ENCODE data around the gene SRGAP2. TPM values are rescaled to one million over a fixed set of nuclear protein-coding genes. Genes with fewer than 3 reads are reported as not detected.
"Not testable (repeated sequence)": the region's sequence is repeated elsewhere in the genome, so short reads cannot be mapped to it uniquely, and the experiment has no call there.

Gene SRGAP2
- total RNA-seq, 1 experiment from 2014 or later: 36.5 TPM

GRCh38 chr1:206175459-206176113, 27.8 kb upstream of the SRGAP2 start:
- H3K23ac ChIP-seq (ENCODE audit: insufficient read length, low read depth, low read length); H3K79me1 ChIP-seq (ENCODE audit: insufficient read depth, low read depth, low read length, poor library complexity, severe bottlenecking); H2AK5ac ChIP-seq (ENCODE audit: insufficient read length, low read length); H2BK5ac ChIP-seq (ENCODE audit: insufficient read length, low read length); H4K91ac ChIP-seq (ENCODE audit: insufficient read length, low read depth, low read length); H3K27ac ChIP-seq (ENCODE audit: insufficient read length, low read depth, low read length); H3K4me3 Mint-ChIP-seq; H2AFZ ChIP-seq (ENCODE audit: low read length); H3K4ac ChIP-seq (ENCODE audit: low read depth, low read length); H3K4me1 ChIP-seq (ENCODE audit: insufficient read depth, low read length); H2BK20ac ChIP-seq (ENCODE audit: low read depth, low read length, poor library complexity, severe bottlenecking); H4K20me1 ChIP-seq (ENCODE audit: control insufficient read depth, insufficient read depth, insufficient read length); H3K18ac ChIP-seq (ENCODE audit: insufficient read length, low read depth, low read length); H3K23me2 ChIP-seq (ENCODE audit: insufficient read length, low read depth, low read length, poor library complexity, severe bottlenecking); H3K14ac ChIP-seq (ENCODE audit: insufficient read depth, low read length); H3K9me3 Mint-ChIP-seq; H3K56ac ChIP-seq (ENCODE audit: insufficient read length, low read depth, low read length); H3K36me3 Mint-ChIP-seq (ENCODE audit: insufficient read depth in 1 of 3, low read depth in 3 of 3); H3K9ac ChIP-seq (ENCODE audit: extremely low read depth, insufficient read length, low read length); H3K4me2 ChIP-seq (ENCODE audit: insufficient read depth, insufficient read length, low read length); H2BK15ac ChIP-seq (ENCODE audit: low read depth, low read length); H4K5ac ChIP-seq (ENCODE audit: insufficient read length, low read depth, low read length); H3K79me2 ChIP-seq (ENCODE audit: insufficient read depth, low read length); H3K27ac Mint-ChIP-seq; H2BK120ac ChIP-seq (ENCODE audit: low read depth, low read length, poor library complexity, severe bottlenecking); H2BK12ac ChIP-seq (ENCODE audit: insufficient read length, low read depth, low read length); H3K4me1 Mint-ChIP-seq; H3K27me3 Mint-ChIP-seq (ENCODE audit: low read depth); H3K9me3 ChIP-seq (ENCODE audit: control insufficient read depth, low read depth, low read length); H3T11ph ChIP-seq (ENCODE audit: low read length); H4K8ac ChIP-seq (replicated peaks; ENCODE audit: insufficient read length, low read depth, low read length); H3K27me3 ChIP-seq (ENCODE audit: insufficient read depth, low read length): not testable (repeated sequence)
- TF ChIP-seq CTCF (conservative IDR thresholded peaks at IDR 0.05): peak; percentile 52
- no CpG with 5 or more reads among the region's 4 CpGs for WGBS (ENCODE audit: extremely low coverage, insufficient read length, low lambda C conversion rate)
- DNase-seq: peak; percentile 23

GRCh38 chr1:206176114-206176502, 27.2 kb upstream of the SRGAP2 start:
- not testable (repeated sequence) for H3K9me3 Mint-ChIP-seq; H4K8ac ChIP-seq (replicated peaks; ENCODE audit: insufficient read length, low read depth, low read length); H3K27ac ChIP-seq (ENCODE audit: insufficient read length, low read depth, low read length); H3K4me3 Mint-ChIP-seq; H3K23ac ChIP-seq (ENCODE audit: insufficient read length, low read depth, low read length); H2BK120ac ChIP-seq (ENCODE audit: low read depth, low read length, poor library complexity, severe bottlenecking); H3K56ac ChIP-seq (ENCODE audit: insufficient read length, low read depth, low read length); H3K9me3 ChIP-seq (ENCODE audit: control insufficient read depth, low read depth, low read length); H3K27me3 ChIP-seq (ENCODE audit: insufficient read depth, low read length); H4K5ac ChIP-seq (ENCODE audit: insufficient read length, low read depth, low read length); H2BK20ac ChIP-seq (ENCODE audit: low read depth, low read length, poor library complexity, severe bottlenecking); H3K4me2 ChIP-seq (ENCODE audit: insufficient read depth, insufficient read length, low read length); H3K18ac ChIP-seq (ENCODE audit: insufficient read length, low read depth, low read length); H2BK15ac ChIP-seq (ENCODE audit: low read depth, low read length); H3K23me2 ChIP-seq (ENCODE audit: insufficient read length, low read depth, low read length, poor library complexity, severe bottlenecking); H3K36me3 Mint-ChIP-seq (ENCODE audit: insufficient read depth in 1 of 3, low read depth in 3 of 3); H4K91ac ChIP-seq (ENCODE audit: insufficient read length, low read depth, low read length); H2BK12ac ChIP-seq (ENCODE audit: insufficient read length, low read depth, low read length); H3K27me3 Mint-ChIP-seq (ENCODE audit: low read depth); H3K27ac Mint-ChIP-seq; H2AFZ ChIP-seq (ENCODE audit: low read length); H3K4me1 Mint-ChIP-seq; H3K9ac ChIP-seq (ENCODE audit: extremely low read depth, insufficient read length, low read length); DNase-seq; H3K79me1 ChIP-seq (ENCODE audit: insufficient read depth, low read depth, low read length, poor library complexity, severe bottlenecking); H3K4ac ChIP-seq (ENCODE audit: low read depth, low read length); H2AK5ac ChIP-seq (ENCODE audit: insufficient read length, low read length); H3K14ac ChIP-seq (ENCODE audit: insufficient read depth, low read length); H3T11ph ChIP-seq (ENCODE audit: low read length); H3K4me1 ChIP-seq (ENCODE audit: insufficient read depth, low read length); H4K20me1 ChIP-seq (ENCODE audit: control insufficient read depth, insufficient read depth, insufficient read length); H3K79me2 ChIP-seq (ENCODE audit: insufficient read depth, low read length); H2BK5ac ChIP-seq (ENCODE audit: insufficient read length, low read length)
- no CpG with 5 or more reads among the region's 2 CpGs for WGBS (ENCODE audit: extremely low coverage, insufficient read length, low lambda C conversion rate)

All from H9 (cell line).